ENCODE results near the gene FAM131C.

FAM131C gene

DNA sequence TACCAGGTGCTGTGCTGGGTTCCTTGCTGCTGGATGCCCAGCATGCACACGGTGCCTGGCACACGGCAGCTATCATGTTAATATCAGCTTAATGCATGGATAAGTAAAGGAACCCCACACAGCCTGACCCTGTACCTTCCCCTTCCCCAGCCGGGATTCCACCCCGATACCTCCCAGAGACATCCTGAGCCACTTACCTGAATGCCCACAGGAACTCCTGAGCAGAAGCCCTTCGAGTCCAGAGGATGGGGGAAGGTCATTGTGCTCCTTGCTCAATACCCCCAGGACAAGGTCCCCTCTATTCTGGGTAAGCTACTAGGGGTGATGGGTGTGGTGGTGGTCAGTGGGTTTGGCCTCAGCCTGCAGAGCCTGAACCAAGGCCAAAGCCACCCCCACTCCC lies 1.4 kb downstream of the FAM131C start:
- Histone ChIP-seq H3K27ac (ENCODE audit: extremely low read depth, low read depth, low read length) (no peak overlapping the region), H3K4me3 (ENCODE audit: low read depth, low read length) (no peak overlapping the region), H3K4me1 (ENCODE audit: control insufficient read depth, insufficient read depth, low read length) (no peaks in the 10 kb centered on the region), H3K36me3 (ENCODE audit: control insufficient read depth in 2 of 2, insufficient read depth in 1 of 2, low read length in 2 of 2) (no peaks in the 10 kb centered on the region), H3K9me3 (ENCODE audit: control insufficient read depth, insufficient read depth, low read depth, low read length) (no peaks in the 10 kb centered on the region)
- ChIA-PET CTCF (interaction anchor here (0.5 to 5.3 kb wide), 4 partner anchors 10 to 78 kb away, joined by 3 to 40 read pairs (median 3); no protein-coding TSS in a partner anchor), POLR2A (no interaction called here)
- TF ChIP-seq SALL2 (tag by site-specific recombination; IDR thresholded peaks at IDR 0.05; ENCODE audit: borderline replicate concordance) (no peak), KLF10 (tag by site-specific recombination; IDR thresholded peaks at IDR 0.05) (no peak), ZNF174 (tag by site-specific recombination; IDR thresholded peaks at IDR 0.05) (no peak), ZNF571 (tag by site-specific recombination; IDR thresholded peaks at IDR 0.05) (no peak), ZNF10 (tag by site-specific recombination; IDR thresholded peaks at IDR 0.05) (no peak), ZNF560 (tag by site-specific recombination; IDR thresholded peaks at IDR 0.05; ENCODE audit: borderline replicate concordance) (no peak), ZNF146 (tag by site-specific recombination; IDR thresholded peaks at IDR 0.05) (no peak)
- TF ChIP-seq, protein P1, sequence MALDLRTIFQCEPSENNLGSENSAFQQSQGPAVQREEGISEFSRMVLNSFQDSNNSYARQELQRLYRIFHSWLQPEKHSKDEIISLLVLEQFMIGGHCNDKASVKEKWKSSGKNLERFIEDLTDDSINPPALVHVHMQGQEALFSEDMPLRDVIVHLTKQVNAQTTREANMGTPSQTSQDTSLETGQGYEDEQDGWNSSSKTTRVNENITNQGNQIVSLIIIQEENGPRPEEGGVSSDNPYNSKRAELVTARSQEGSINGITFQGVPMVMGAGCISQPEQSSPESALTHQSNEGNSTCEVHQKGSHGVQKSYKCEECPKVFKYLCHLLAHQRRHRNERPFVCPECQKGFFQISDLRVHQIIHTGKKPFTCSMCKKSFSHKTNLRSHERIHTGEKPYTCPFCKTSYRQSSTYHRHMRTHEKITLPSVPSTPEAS (tag by site-specific recombination; IDR thresholded peaks at IDR 0.05) = no peak

DNA sequence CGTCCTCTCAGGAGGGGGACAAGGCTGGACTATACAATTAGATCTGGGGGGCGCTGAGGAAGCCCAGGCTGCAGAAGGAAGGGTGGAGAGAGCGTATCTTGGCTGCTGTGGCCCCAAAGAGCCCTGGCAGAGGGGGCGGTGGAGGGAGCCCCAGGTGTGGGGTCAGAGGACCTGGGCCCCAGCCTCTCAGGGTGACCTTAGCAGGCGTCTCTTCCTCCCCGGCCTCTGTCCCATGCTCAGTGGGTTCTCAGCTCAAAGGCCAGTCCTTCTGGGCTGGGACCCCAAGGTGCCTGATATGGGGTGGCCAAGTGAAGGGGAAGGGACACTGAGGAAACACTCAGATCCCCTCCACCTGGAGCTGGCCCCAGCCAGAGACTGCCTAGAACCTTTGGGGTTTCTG lies 1.8 kb downstream of the FAM131C start:
- ChIA-PET POLR2A (no interaction called here), CTCF (interaction anchor here (0.5 to 5.3 kb wide), 4 partner anchors 11 to 297 kb away, joined by 3 to 40 read pairs (median 3); no protein-coding TSS in a partner anchor)
- Histone ChIP-seq H3K36me3 (ENCODE audit: control insufficient read depth in 2 of 2, insufficient read depth in 1 of 2, low read length in 2 of 2) (no peaks in the 10 kb centered on the region), H3K4me1 (ENCODE audit: control insufficient read depth, insufficient read depth, low read length) (no peaks in the 10 kb centered on the region), H3K9me3 (ENCODE audit: control insufficient read depth, insufficient read depth, low read depth, low read length) (no peaks in the 10 kb centered on the region), H3K4me3 (ENCODE audit: low read depth, low read length) (no peak overlapping the region), H3K27ac (ENCODE audit: extremely low read depth, low read depth, low read length) (no peak overlapping the region)
- TF ChIP-seq ZNF654 (tag by site-specific recombination; IDR thresholded peaks at IDR 0.05; ENCODE audit: low read depth) (no peak), ZNF184 (tag by site-specific recombination; IDR thresholded peaks at IDR 0.05) (no peak), YY2 (tag by site-specific recombination; IDR thresholded peaks at IDR 0.05) (no peak), GLIS1 (tag by site-specific recombination; IDR thresholded peaks at IDR 0.05) (no peak)
- TF ChIP-seq, protein P2, sequence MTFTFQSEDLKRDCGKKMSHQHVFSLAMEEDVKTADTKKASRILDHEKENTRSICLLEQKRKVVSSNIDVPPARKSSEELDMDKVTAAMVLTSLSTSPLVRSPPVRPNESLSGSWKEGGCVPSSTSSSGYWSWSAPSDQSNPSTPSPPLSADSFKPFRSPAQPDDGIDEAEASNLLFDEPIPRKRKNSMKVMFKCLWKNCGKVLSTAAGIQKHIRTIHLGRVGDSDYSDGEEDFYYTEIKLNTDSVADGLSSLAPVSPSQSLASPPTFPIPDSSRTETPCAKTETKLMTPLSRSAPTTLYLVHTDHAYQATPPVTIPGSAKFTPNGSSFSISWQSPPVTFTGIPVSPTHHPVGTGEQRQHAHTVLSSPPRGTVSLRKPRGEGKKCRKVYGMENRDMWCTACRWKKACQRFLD (tag by site-specific recombination; IDR thresholded peaks at IDR 0.05) = no peak
- TF ChIP-seq, protein P3, sequence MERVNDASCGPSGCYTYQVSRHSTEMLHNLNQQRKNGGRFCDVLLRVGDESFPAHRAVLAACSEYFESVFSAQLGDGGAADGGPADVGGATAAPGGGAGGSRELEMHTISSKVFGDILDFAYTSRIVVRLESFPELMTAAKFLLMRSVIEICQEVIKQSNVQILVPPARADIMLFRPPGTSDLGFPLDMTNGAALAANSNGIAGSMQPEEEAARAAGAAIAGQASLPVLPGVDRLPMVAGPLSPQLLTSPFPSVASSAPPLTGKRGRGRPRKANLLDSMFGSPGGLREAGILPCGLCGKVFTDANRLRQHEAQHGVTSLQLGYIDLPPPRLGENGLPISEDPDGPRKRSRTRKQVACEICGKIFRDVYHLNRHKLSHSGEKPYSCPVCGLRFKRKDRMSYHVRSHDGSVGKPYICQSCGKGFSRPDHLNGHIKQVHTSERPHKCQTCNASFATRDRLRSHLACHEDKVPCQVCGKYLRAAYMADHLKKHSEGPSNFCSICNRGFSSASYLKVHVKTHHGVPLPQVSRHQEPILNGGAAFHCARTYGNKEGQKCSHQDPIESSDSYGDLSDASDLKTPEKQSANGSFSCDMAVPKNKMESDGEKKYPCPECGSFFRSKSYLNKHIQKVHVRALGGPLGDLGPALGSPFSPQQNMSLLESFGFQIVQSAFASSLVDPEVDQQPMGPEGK (tag by site-specific recombination; IDR thresholded peaks at IDR 0.05) = no peak
- TF ChIP-seq, protein P4, sequence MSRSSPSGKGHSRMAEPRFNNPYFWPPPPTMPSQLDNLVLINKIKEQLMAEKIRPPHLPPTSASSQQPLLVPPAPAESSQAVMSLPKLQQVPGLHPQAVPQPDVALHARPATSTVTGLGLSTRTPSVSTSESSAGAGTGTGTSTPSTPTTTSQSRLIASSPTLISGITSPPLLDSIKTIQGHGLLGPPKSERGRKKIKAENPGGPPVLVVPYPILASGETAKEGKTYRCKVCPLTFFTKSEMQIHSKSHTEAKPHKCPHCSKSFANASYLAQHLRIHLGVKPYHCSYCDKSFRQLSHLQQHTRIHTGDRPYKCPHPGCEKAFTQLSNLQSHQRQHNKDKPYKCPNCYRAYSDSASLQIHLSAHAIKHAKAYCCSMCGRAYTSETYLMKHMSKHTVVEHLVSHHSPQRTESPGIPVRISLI (tag by site-specific recombination; IDR thresholded peaks at IDR 0.05) = no peak

DNA sequence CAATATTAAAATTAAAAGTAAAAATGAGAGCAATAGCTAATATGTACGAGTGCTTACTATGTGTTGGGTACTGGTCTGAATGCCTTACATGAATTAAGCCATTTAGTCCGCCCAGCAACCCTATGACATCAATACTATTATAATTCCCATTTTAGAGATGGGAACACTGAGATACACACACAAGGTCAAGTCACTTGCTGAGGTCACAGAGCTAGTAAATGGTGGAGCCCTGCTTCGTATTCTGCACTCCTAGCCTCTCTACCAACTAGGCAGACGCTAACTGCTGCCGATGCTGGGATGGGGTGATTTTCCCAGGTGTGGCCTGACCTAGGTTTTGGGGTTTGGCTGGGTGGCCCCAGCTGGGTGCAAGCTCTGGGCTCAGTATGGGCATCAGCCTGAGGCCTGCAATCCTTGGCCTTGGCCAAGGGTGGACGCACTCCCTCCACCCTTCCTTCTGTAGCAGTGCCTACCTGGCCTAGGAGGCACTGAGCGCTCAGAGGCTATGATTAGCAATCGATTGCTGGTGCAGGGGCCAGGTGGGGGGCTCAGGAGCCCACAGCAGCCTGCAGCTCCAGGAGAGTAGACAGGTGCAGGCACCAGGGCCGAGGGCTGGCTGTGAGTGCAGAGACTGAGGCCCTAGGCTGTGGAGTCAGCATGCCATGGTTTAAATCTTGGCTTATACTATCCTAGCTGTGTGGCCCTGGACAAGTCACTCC lies 2.7 kb downstream of the FAM131C start:
- H3K4me3 ChIP-seq (ENCODE audit: low read depth, low read length) = no peak overlapping the region
- ChIA-PET CTCF (interaction anchor here (0.6 to 5.3 kb wide), 5 partner anchors 8 to 296 kb away, joined by 3 to 40 read pairs (median 8); no protein-coding TSS in a partner anchor), POLR2A (no interaction called here)
- H3K27ac ChIP-seq (ENCODE audit: extremely low read depth, low read depth, low read length) = no peak overlapping the region
- H3K4me1 ChIP-seq (ENCODE audit: control insufficient read depth, insufficient read depth, low read length) = no peaks in the 10 kb centered on the region
- H3K36me3 ChIP-seq (ENCODE audit: control insufficient read depth in 2 of 2, insufficient read depth in 1 of 2, low read length in 2 of 2) = no peaks in the 10 kb centered on the region
- H3K9me3 ChIP-seq (ENCODE audit: control insufficient read depth, insufficient read depth, low read depth, low read length) = no peaks in the 10 kb centered on the region
- no peak for TF ChIP-seq ZNF777 (tag by site-specific recombination; IDR thresholded peaks at IDR 0.05; ENCODE audit: borderline replicate concordance)
- TF ChIP-seq MZF1 (tag by site-specific recombination; IDR thresholded peaks at IDR 0.05; ENCODE audit: borderline replicate concordance) = no peak
- no peak for TF ChIP-seq ZNF654 (tag by site-specific recombination; IDR thresholded peaks at IDR 0.05; ENCODE audit: low read depth)
- TF ChIP-seq ZFP69B (tag by site-specific recombination; IDR thresholded peaks at IDR 0.05) = no peak
- TF ChIP-seq BCL11B (tag by site-specific recombination; IDR thresholded peaks at IDR 0.05; ENCODE audit: low read depth) = no peak
- no peak for TF ChIP-seq ZNF404 (tag by site-specific recombination; IDR thresholded peaks at IDR 0.05)
- TF ChIP-seq, protein P5, sequence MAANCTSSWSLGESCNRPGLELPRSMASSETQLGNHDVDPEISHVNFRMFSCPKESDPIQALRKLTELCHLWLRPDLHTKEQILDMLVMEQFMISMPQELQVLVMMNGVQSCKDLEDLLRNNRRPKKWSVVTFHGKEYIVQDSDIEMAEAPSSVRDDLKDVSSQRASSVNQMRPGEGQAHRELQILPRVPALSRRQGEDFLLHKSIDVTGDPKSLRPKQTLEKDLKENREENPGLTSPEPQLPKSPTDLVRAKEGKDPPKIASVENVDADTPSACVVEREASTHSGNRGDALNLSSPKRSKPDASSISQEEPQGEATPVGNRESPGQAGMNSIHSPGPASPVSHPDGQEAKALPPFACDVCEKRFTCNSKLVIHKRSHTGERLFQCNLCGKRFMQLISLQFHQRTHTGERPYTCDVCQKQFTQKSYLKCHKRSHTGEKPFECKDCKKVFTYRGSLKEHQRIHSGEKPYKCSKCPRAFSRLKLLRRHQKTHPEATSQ (tag by site-specific recombination; IDR thresholded peaks at IDR 0.05) = no peak
- TF ChIP-seq ZNF394 (tag by site-specific recombination; IDR thresholded peaks at IDR 0.05; ENCODE audit: borderline replicate concordance) = no peak
- TF ChIP-seq ZNF311 (tag by site-specific recombination; IDR thresholded peaks at IDR 0.05; ENCODE audit: borderline replicate concordance) = no peak
- TF ChIP-seq ZNF530 (tag by site-specific recombination; IDR thresholded peaks at IDR 0.05; ENCODE audit: low read depth) = no peak
- no peak for TF ChIP-seq OSR2 (tag by site-specific recombination; IDR thresholded peaks at IDR 0.05)
